ENCODE measurements around the gene REPIN1. TPM values are rescaled to one million over a fixed set of nuclear protein-coding genes. Genes with fewer than 3 reads are reported as not detected.

The REPIN1 gene
- total and polyA plus RNA-seq, 9 of the 15 experiments (the other 6 are each of a cell fraction or from before 2014, with no cell fraction given): 8.1 to 283 (median 94.3) TPM

GRCh38 chr7:150382844-150383225, 14.2 kb downstream of the REPIN1 start:
- Histone ChIP-seq H2AFZ (ENCODE audit: low read depth, low read length) (no peak overlapping the region), H3K9ac (ENCODE audit: insufficient read depth in 1 of 2, low read depth in 2 of 2, low read length in 2 of 2) (peak overlapping the region in 1 of 2 experiments; percentile 80; a peak in 2 of 4 replicates), H3K4me2 (ENCODE audit: insufficient read depth, low read length) (no peak overlapping the region), H3K9me1 (ENCODE audit: control insufficient read depth, insufficient read depth, low read length) (peaks cover 10% of the 10 kb centered on the region), H3K4me1 (replicated peaks in 1 of 2; ENCODE audit: control insufficient read depth in 2 of 2, insufficient read depth in 2 of 2, low read length in 2 of 2) (peaks cover 16 to 53% of the 10 kb centered on the region in 2 experiments), H3K79me2 (ENCODE audit: control insufficient read depth, insufficient read depth, low read length) (peaks cover 58% of the 10 kb centered on the region), H3K4me3 (no peak overlapping the region), H3K36me3 (ENCODE audit: control insufficient read depth, insufficient read depth, low read length) (peaks cover 14% of the 10 kb centered on the region; the same call in 1 of the 3 replicates), H4K20me1 (replicated peaks; ENCODE audit: control insufficient read depth, insufficient read depth, low read length) (peaks cover 32% of the 10 kb centered on the region), H3K9me3 (replicated peaks; ENCODE audit: control insufficient read depth, insufficient read depth, low read depth, low read length) (no peaks in the 10 kb centered on the region), H3K27me3 (ENCODE audit: control insufficient read depth in 2 of 2, insufficient read depth in 2 of 2, low read length in 2 of 2) (no peaks in the 10 kb centered on the region), H3K27ac (ENCODE audit: extremely low read depth, low read depth, low read length) (no peak overlapping the region)
- FAIRE-seq: no peak
- intact Hi-C loops (cut with micrococcal nuclease): no loop called here
- in situ Hi-C loops (cut with MboI): no loop called here
- POLR2A ChIA-PET: interaction anchor here (0.7 to 1.7 kb wide), 3 partner anchors 8 to 17 kb away, joined by 3 to 7 read pairs (median 4); no protein-coding TSS in a partner anchor
- no peak for ATAC-seq
- 56% methylated on average over 4 of the region's 4 CpGs for WGBS (ENCODE audit: insufficient coverage, low coverage, missing lambda C conversion rate)
- TF ChIP-seq HDAC8 (tag; IDR thresholded peaks at IDR 0.05) (no peak), ZNF316 (IDR thresholded peaks at IDR 0.05) (no peak), MTA3 (IDR thresholded peaks at IDR 0.05; ENCODE audit: borderline replicate concordance) (no peak), RBM34 (IDR thresholded peaks at IDR 0.05; ENCODE audit: borderline replicate concordance, insufficient read depth, low read length) (no peak), HDGF (IDR thresholded peaks at IDR 0.05) (no peak), CCNT2 (IDR thresholded peaks at IDR 0.05; ENCODE audit: borderline replicate concordance, extremely low read depth, insufficient read length, low read depth, low read length) (no peak), CLOCK (CRISPR knock-in tag; IDR thresholded peaks at IDR 0.05; ENCODE audit: borderline replicate concordance) (no peak), XRCC4 (IDR thresholded peaks at IDR 0.05; ENCODE audit: extremely low read depth, insufficient read depth, insufficient read length) (no peak), MAFF (IDR thresholded peaks at IDR 0.05; ENCODE audit: low read length) (no peak), ZBTB8A (IDR thresholded peaks at IDR 0.05; ENCODE audit: partially characterized antibody) (no peak), SLC30A9 (CRISPR knock-in tag; IDR thresholded peaks at IDR 0.05) (no peak)
- CTCF ChIA-PET (ENCODE audit: low intra/inter-chr PET ratio): interaction anchor here (0.6 kb wide), 1 partner anchor 795 kb away, joined by 3 read pairs; no protein-coding TSS in a partner anchor
- BruUV-seq (replicated peaks): no TSS peak
- no peak for DNase-seq (ENCODE audit: extremely low read depth in 1 of 4, low spot score in 3 of 4)

Measured in K562 (cell line).